K562 (cell line): Measurements from ENCODE around the gene ARHGAP42. TPM values are rescaled to one million over a fixed set of nuclear protein-coding genes. Genes with fewer than 3 reads are reported as not detected.

Source experiments
- BACH1 ChIP-seq: fragments of 200-800 bp; sonication (Bioruptor generic); IDR thresholded peaks from 2 replicates; pipeline ENCODE4 v1.6.1; 2016; ENCODE audit warnings: missing genetic modification characterization, missing compliant biosample characterization
- CHD1 ChIP-seq: fragments of 200-600 bp; sonication (generic); IDR thresholded peaks from one replicate; pipeline ENCODE4 v1.6.1; 2012; ENCODE audit warnings: mild to moderate bottlenecking, moderate library complexity, low read length, inconsistent platforms
- CLOCK ChIP-seq: fragments of 250-450 bp; sonication (Bioruptor Pico); IDR thresholded peaks from 2 replicates; pipeline ENCODE4 v1.4.0; 2020; ENCODE audit warnings: mild to moderate bottlenecking, moderate library complexity, borderline replicate concordance
- CTCF ChIP-seq, 3 experiments: IDR thresholded peaks in 2 of 3; conservative IDR thresholded peaks in 1 of 3; 2 replicates each; pipeline ENCODE4 v1.5.1; 2011 to 2012; ENCODE audit warnings: low read length in 3 of 3, mild to moderate bottlenecking in 3 of 3, control low read depth in 2 of 3, improper control_type of control experiment in 1 of 3, inconsistent platforms in 1 of 3, low read depth in 1 of 3, mixed read lengths in 1 of 3, moderate library complexity in 1 of 3; ENCODE audit not compliant: insufficient read depth in 2 of 3
- ELK3 ChIP-seq: fragments of 450-650 bp; formaldehyde crosslinking; IDR thresholded peaks from 2 replicates; pipeline ENCODE4 v1.4.0; 2020; ENCODE audit warnings: mild to moderate bottlenecking
- JUNB ChIP-seq: fragments of 450-650 bp; formaldehyde crosslinking; conservative IDR thresholded peaks from 2 replicates; pipeline ENCODE4 v1.4.0; 2020; ENCODE audit warnings: mild to moderate bottlenecking
- LEF1 ChIP-seq: fragments of 450-650 bp; IDR thresholded peaks from 2 replicates; pipeline ENCODE4 v1.6.1; 2016; ENCODE audit warnings: mild to moderate bottlenecking
- NEUROD1 ChIP-seq: fragments of 150-350 bp; IDR thresholded peaks from 2 replicates; pipeline ENCODE4 v1.6.1; 2014; ENCODE audit warnings: borderline replicate concordance, low read length, low read depth; ENCODE audit not compliant: partially characterized antibody
- NFXL1 ChIP-seq: fragments of 450-650 bp; formaldehyde crosslinking; IDR thresholded peaks from 2 replicates; pipeline ENCODE4 v1.4.0; 2021; ENCODE audit warnings: mild to moderate bottlenecking
- PRPF4 ChIP-seq: fragments of 200-400 bp; formaldehyde crosslinking; IDR thresholded peaks from one replicate; pipeline ENCODE4 v1.6.1; 2017; ENCODE audit warnings: low read length, low read depth, mild to moderate bottlenecking; ENCODE audit not compliant: insufficient read depth, poor library complexity, severe bottlenecking
- RERE ChIP-seq: sonication (generic); formaldehyde crosslinking; IDR thresholded peaks from 2 replicates; pipeline ENCODE4 v1.8.0; 2023; ENCODE audit warnings: missing genetic modification reagents, mild to moderate bottlenecking, borderline replicate concordance
- RUNX1 ChIP-seq: sonication (generic); IDR thresholded peaks from 2 replicates; pipeline ENCODE4 v1.6.1; 2016; ENCODE audit warnings: antibody characterized with exemption, low read depth
- SMARCE1 ChIP-seq: fragments of 450-650 bp; IDR thresholded peaks from 2 replicates; pipeline ENCODE4 v1.7.1; 2016; ENCODE audit warnings: mild to moderate bottlenecking
- ZKSCAN1 ChIP-seq: fragments of 150-350 bp; IDR thresholded peaks from 2 replicates; pipeline ENCODE4 v1.6.1; 2016; ENCODE audit warnings: low read depth, low read length
- ZKSCAN3 ChIP-seq: fragments of 250-450 bp; sonication (Bioruptor Pico); IDR thresholded peaks from 2 replicates; pipeline ENCODE4 v1.4.0; 2020
- ZNF41 ChIP-seq: fragments of 250-450 bp; sonication (Bioruptor Pico); conservative IDR thresholded peaks from 2 replicates; pipeline ENCODE4 v1.4.0; 2020; ENCODE audit warnings: mild to moderate bottlenecking
- ZNF707 ChIP-seq: fragments of 250-450 bp; sonication (Bioruptor Pico); conservative IDR thresholded peaks from 2 replicates; pipeline ENCODE4 v1.8.0; 2022; ENCODE audit warnings: inconsistent platforms, mild to moderate bottlenecking, moderate library complexity
- polyA plus RNA-seq, 8 experiments: library from polyadenylated mRNA; depleted of rRNA in 4 of 8; stranded (reverse) in 5 of 8; unstranded in 3 of 8; fragments of >200 nt; fragmentation: Nextera tagmentation in 2 of 8; fragmentation: Illumina TruSeq in 1 of 8; extraction: Ambion mirVana in 2 of 8; extraction: Trizol in 1 of 8; gene quantifications; 2 replicates each; pipeline versions ENCODE4 v1.2.1 to v1.2.3, GENCODE V29; 2011 to 2014; ENCODE audit warnings: inconsistent platforms in 1 of 8, missing spikeins in 1 of 8
- total RNA-seq, 7 experiments: library from RNA; depleted of rRNA in 6 of 7; stranded (reverse); fragments of >200 nt in 6 of 7; fragmentation: Illumina TruSeq in 2 of 7; extraction: Trizol in 2 of 7; gene quantifications; 2 replicates each; pipeline versions ENCODE4 v1.2.1 to v1.2.3, GENCODE V29; 2011 to 2021; ENCODE audit warnings: low replicate concordance in 1 of 7

The ARHGAP42 gene
- total and polyA plus RNA-seq, 9 of the 15 experiments (the other 6 are each of a cell fraction or from before 2014, with no cell fraction given) = 0.95 to 6.1 (median 2.4) TPM

- TF ChIP-seq BACH1 (tag) = peak; percentile 93
- no peak for TF ChIP-seq JUNB (CRISPR knock-in tag)
- peak; percentile 61; the same call in 1 of the 2 replicates for TF ChIP-seq LEF1
- TF ChIP-seq CLOCK (CRISPR knock-in tag) = no peak
- no peak for TF ChIP-seq ZNF41
- 0 out of 6 replicates have a peak, but pooled peaks of 1 of the 3 experiments have one; percentile 11 for TF ChIP-seq CTCF (IDR thresholded peaks at IDR 0.05 in 2 of 3, conservative IDR thresholded peaks at IDR 0.05 in 1 of 3; ENCODE audit: insufficient read depth in 2 of 3, low read depth in 1 of 3, low read length in 3 of 3)
- peak; percentile 9 for TF ChIP-seq NEUROD1
- no peak for TF ChIP-seq NFXL1 (CRISPR knock-in tag)
- no peak for TF ChIP-seq ZKSCAN3
- peak; percentile 75 for TF ChIP-seq SMARCE1
- TF ChIP-seq ZNF707 (CRISPR knock-in tag) = no peak
- no peak for TF ChIP-seq ELK3 (CRISPR knock-in tag)
- TF ChIP-seq PRPF4 = no peak
- no peak for TF ChIP-seq RUNX1
- no peak for TF ChIP-seq RERE
- no peak for TF ChIP-seq CHD1
- TF ChIP-seq ZKSCAN1 = no peak
Observed at GRCh38 chr11:100863080-100863581, 176.0 kb downstream of the ARHGAP42 start (continued).
